IgD-negative memory B cell (primary cell): Measurements from ENCODE around the gene ZP1. TPM values are rescaled to one million over a fixed set of nuclear protein-coding genes. Genes with fewer than 3 reads are reported as not detected.

ENCODE experiments used
- H3K27ac Mint-ChIP-seq, 3 donors: one replicate each; pipeline ENCODE4 v1.8.0; 2020 to 2022; ENCODE audit warnings: mild to moderate bottlenecking in 3 of 3, mixed read lengths in 3 of 3, moderate library complexity in 1 of 3
- H3K27me3 Mint-ChIP-seq: one replicate; pipeline ENCODE4 v1.8.0; 2021; ENCODE audit warnings: mixed read lengths
- H3K36me3 Mint-ChIP-seq: one replicate; pipeline ENCODE4 v1.8.0; 2020; ENCODE audit warnings: mild to moderate bottlenecking, mixed read lengths
- H3K4me1 Mint-ChIP-seq, 3 donors: one replicate each; pipeline ENCODE4 v1.8.0; 2020 to 2022; ENCODE audit warnings: mixed read lengths in 3 of 3, mild to moderate bottlenecking in 1 of 3
- H3K4me3 Mint-ChIP-seq, 4 donors: one replicate each; pipeline ENCODE4 v1.8.0; 2020 to 2022; ENCODE audit warnings: mild to moderate bottlenecking in 4 of 4, mixed read lengths in 4 of 4, moderate library complexity in 3 of 4
- H3K9me3 Mint-ChIP-seq, 3 donors: one replicate each; pipeline ENCODE4 v1.8.0; 2020 to 2021; ENCODE audit warnings: mixed read lengths in 3 of 3, mild to moderate bottlenecking in 1 of 3
- polyA plus RNA-seq: library from polyadenylated mRNA; unstranded; fragments of 300-500 nt; fragmentation: Illumina TruSeq; gene quantifications from one replicate; pipeline ENCODE4 v1.2.3, GENCODE V29; 2021

Gene ZP1
- polyA plus RNA-seq, 1 donor from 2014 or later = not detected

- no peaks in the 10 kb centered on the region for H3K9me3 Mint-ChIP-seq
- peaks cover 5% of the 10 kb centered on the region for H3K36me3 Mint-ChIP-seq
- peak overlapping the region; percentile 96 to 100 (median 99) for H3K4me3 Mint-ChIP-seq
- H3K27ac Mint-ChIP-seq = peak overlapping the region; percentile 91 to 95 (median 94)
- peaks cover 2% of the 10 kb centered on the region for H3K27me3 Mint-ChIP-seq
- peaks cover 36 to 64% (median 42%) of the 10 kb centered on the region in 3 donors for H3K4me1 Mint-ChIP-seq
Observed at GRCh38 chr11:60914633-60915247, 47.4 kb downstream of the ZP1 start.

- peak overlapping the region; percentile 91 to 95 (median 94) for H3K27ac Mint-ChIP-seq
- H3K4me1 Mint-ChIP-seq = peaks cover 33 to 62% (median 36%) of the 10 kb centered on the region in 3 donors
- peak overlapping the region; percentile 96 to 100 (median 99) for H3K4me3 Mint-ChIP-seq
- peaks cover 7% of the 10 kb centered on the region for H3K36me3 Mint-ChIP-seq
- H3K9me3 Mint-ChIP-seq = no peaks in the 10 kb centered on the region
- no peaks in the 10 kb centered on the region for H3K27me3 Mint-ChIP-seq
Observed at GRCh38 chr11:60915248-60915914, 48.0 kb downstream of the ZP1 start.

DNA sequence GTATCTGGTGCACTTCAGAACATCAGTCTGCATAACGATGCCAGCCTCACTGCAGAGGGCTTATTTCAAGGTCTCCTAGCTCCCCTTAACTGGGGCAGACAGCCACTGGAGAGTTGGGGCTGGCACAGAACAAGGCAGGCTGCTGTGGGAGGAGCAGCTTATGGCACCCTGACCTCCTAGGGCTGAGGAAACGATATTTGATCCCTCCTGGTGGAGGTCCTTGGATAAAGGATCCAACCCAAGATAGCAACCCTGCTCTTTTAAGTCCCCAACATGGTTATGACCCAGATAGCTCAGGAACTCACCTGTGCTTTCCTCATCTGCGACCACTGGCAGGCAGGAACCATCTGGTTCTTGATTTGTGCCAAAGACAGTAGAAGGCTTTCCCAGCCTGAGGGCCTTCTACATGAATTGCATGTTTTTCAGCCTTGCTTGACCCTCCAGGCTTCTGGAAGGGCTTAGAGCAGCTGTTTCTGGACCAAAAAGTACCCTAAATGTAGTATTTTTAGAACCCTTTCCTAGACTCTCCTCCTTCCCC lies 49.4 kb downstream of the ZP1 start:
- Mint-ChIP-seq H3K27ac (peak overlapping the region in 2 of 3 donors; percentile 9 to 26), H3K4me3 (peak overlapping the region in 3 of 4 donors; percentile 55 to 99 (median 96)), H3K36me3 (peaks cover 11% of the 10 kb centered on the region), H3K27me3 (no peaks in the 10 kb centered on the region), H3K9me3 (no peaks in the 10 kb centered on the region), H3K4me1 (peaks cover 26 to 53% (median 29%) of the 10 kb centered on the region in 3 donors)

GRCh38 chr11:60917267-60917666 lies 49.9 kb downstream of the ZP1 start:
- Mint-ChIP-seq H3K4me3 (peak overlapping the region in 1 of 4 donors; percentile 96), H3K9me3 (no peaks in the 10 kb centered on the region), H3K27ac (peak overlapping the region in 1 of 3 donors; percentile 9), H3K27me3 (peaks cover 2% of the 10 kb centered on the region), H3K4me1 (peaks cover 26 to 48% (median 29%) of the 10 kb centered on the region in 3 donors), H3K36me3 (peaks cover 13% of the 10 kb centered on the region)

- no peak overlapping the region for H3K4me3 Mint-ChIP-seq
- no peak overlapping the region for H3K27ac Mint-ChIP-seq
- H3K4me1 Mint-ChIP-seq = peaks cover 26 to 48% (median 31%) of the 10 kb centered on the region in 3 donors
- H3K9me3 Mint-ChIP-seq = no peaks in the 10 kb centered on the region
- peaks cover 5% of the 10 kb centered on the region for H3K27me3 Mint-ChIP-seq
- peaks cover 15% of the 10 kb centered on the region for H3K36me3 Mint-ChIP-seq
Observed at GRCh38 chr11:60918251-60918938, 51.1 kb downstream of the ZP1 start.

DNA sequence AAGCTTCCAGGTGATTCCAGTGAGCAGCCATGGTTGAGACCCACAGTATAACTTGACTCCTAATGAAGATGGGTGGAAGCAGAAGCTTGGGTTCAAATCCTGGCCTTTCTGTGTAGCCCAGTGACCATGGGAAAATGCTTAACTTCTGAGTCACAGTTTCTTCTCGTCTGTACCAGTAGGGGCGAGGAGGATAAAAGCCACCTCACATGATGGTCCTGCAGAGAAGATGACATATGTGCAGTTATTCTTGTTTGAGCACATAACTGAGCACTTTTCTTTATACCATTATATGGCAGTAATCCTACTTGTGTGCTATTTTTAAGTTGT lies 51.6 kb downstream of the ZP1 start:
- H3K36me3 Mint-ChIP-seq = peaks cover 15% of the 10 kb centered on the region
- H3K4me1 Mint-ChIP-seq = peaks cover 25 to 46% (median 29%) of the 10 kb centered on the region in 3 donors
- peak overlapping the region in 1 of 4 donors; percentile 46 for H3K4me3 Mint-ChIP-seq
- peak overlapping the region in 1 of 3 donors; percentile 34 for H3K27ac Mint-ChIP-seq
- H3K9me3 Mint-ChIP-seq = no peaks in the 10 kb centered on the region
- H3K27me3 Mint-ChIP-seq = peaks cover 7% of the 10 kb centered on the region

DNA sequence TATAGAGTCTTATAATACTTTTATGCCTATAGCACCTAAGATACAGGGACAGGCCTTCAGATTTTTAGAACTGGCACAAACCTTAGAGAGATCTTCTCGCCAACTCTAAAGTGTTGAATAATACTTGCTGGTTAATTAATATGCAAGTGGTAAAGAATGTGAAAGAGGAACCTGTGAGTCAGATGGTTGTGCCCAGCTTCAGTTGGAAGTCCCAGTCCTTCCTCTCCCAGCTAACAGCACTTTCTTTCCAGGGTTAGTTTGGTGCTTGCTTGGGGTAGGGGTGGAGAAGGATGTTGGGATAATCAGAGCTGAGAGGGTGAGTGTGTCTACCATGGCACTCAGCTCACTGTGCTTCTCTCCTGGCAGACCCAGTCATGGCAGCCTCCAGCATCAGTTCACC lies 52.0 kb downstream of the ZP1 start:
- Mint-ChIP-seq H3K4me3 (peak overlapping the region; percentile 21 to 79 (median 46)), H3K9me3 (no peaks in the 10 kb centered on the region), H3K4me1 (peaks cover 28 to 49% (median 28%) of the 10 kb centered on the region in 3 donors), H3K27me3 (peaks cover 10% of the 10 kb centered on the region), H3K36me3 (peaks cover 15% of the 10 kb centered on the region), H3K27ac (peak overlapping the region in 2 of 3 donors; percentile 34 to 88)

- Mint-ChIP-seq H3K27ac (no peak overlapping the region), H3K27me3 (peaks cover 10% of the 10 kb centered on the region), H3K9me3 (no peaks in the 10 kb centered on the region), H3K4me1 (peaks cover 26 to 47% (median 28%) of the 10 kb centered on the region in 3 donors), H3K4me3 (peak overlapping the region in 3 of 4 donors; percentile 46 to 79 (median 47)), H3K36me3 (peaks cover 15% of the 10 kb centered on the region)
Observed at GRCh38 chr11:60919956-60920355, 52.6 kb downstream of the ZP1 start.

DNA sequence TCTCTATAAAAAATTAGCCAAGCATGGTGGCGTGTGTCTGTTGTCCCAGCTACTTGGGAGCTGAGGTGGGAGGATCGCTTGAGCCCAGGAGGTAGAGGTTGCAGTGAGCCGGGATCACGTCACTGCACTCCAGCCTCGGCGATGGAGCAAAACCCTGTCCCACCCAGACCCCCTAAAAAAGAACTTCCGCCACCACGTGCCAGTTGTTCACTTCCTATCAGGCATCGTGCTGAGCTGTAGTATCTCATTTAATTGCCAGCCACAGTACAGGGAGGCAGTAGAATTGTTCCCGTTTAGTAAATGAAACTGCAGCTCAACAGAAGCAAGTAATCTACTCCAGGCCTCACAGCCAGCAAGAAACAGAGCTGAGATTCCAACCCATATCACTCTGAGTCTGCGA lies 53.9 kb downstream of the ZP1 start:
- Mint-ChIP-seq H3K36me3 (peaks cover 15% of the 10 kb centered on the region), H3K4me1 (peaks cover 24 to 45% (median 32%) of the 10 kb centered on the region in 3 donors), H3K27me3 (peaks cover 14% of the 10 kb centered on the region), H3K9me3 (no peaks in the 10 kb centered on the region), H3K27ac (no peak overlapping the region), H3K4me3 (peak overlapping the region in 2 of 4 donors; percentile 52 to 54)

DNA sequence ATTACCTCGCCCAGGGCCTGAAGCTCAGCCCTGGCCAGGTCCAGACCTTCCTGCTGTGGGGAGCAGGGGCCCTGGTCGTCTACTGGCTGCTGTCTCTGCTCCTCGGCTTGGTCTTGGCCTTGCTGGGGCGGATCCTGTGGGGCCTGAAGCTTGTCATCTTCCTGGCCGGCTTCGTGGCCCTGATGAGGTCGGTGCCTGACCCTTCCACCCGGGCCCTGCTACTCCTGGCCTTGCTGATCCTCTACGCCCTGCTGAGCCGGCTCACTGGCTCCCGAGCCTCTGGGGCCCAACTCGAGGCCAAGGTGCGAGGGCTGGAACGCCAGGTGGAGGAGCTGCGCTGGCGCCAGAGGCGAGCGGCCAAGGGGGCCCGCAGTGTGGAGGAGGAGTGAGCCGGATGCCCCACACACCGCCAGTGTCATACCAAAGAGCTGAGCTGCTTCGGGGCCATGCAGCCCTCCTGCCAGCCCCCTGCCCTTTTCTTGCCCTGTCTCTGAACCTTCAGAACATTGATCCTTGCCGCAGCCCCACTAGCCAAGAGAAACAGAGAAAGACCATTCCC lies 54.5 kb downstream of the ZP1 start:
- Mint-ChIP-seq H3K4me1 (peaks cover 21 to 39% (median 27%) of the 10 kb centered on the region in 3 donors), H3K36me3 (peaks cover 15% of the 10 kb centered on the region), H3K27ac (no peak overlapping the region), H3K9me3 (no peaks in the 10 kb centered on the region), H3K4me3 (no peak overlapping the region), H3K27me3 (peaks cover 14% of the 10 kb centered on the region)

GRCh38 chr11:60922906-60923305 lies 55.6 kb downstream of the ZP1 start:
- Mint-ChIP-seq H3K4me3 (peak overlapping the region in 1 of 4 donors; percentile 43), H3K36me3 (peaks cover 15% of the 10 kb centered on the region), H3K9me3 (no peaks in the 10 kb centered on the region), H3K4me1 (peaks cover 21 to 33% (median 24%) of the 10 kb centered on the region in 3 donors), H3K27me3 (peaks cover 14% of the 10 kb centered on the region), H3K27ac (no peak overlapping the region)

GRCh38 chr11:60923326-60923725 lies 56.0 kb downstream of the ZP1 start:
- peaks cover 14% of the 10 kb centered on the region for H3K27me3 Mint-ChIP-seq
- peak overlapping the region in 3 of 4 donors; percentile 38 to 47 (median 43) for H3K4me3 Mint-ChIP-seq
- H3K4me1 Mint-ChIP-seq = peaks cover 21 to 31% (median 24%) of the 10 kb centered on the region in 3 donors
- H3K27ac Mint-ChIP-seq = no peak overlapping the region
- H3K36me3 Mint-ChIP-seq = peaks cover 15% of the 10 kb centered on the region
- H3K9me3 Mint-ChIP-seq = no peaks in the 10 kb centered on the region

DNA sequence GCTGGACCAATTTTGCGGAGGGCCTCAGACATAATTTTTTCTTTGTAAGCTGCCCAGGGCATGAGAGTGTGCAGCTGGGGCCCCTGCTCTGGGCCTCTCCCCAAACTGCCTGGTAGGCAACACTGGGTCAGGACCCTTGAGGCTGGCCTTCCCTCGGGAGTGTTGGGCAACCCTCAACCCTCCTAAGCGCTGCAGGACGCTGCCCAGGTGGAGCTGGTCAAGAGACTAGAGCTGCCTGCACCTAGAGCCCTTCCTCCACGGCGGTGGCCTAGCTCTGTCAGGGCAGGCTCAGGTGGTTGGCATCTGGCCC lies 56.4 kb downstream of the ZP1 start:
- H3K36me3 Mint-ChIP-seq = peaks cover 15% of the 10 kb centered on the region
- H3K4me3 Mint-ChIP-seq = peak overlapping the region; percentile 43 to 84 (median 62)
- H3K9me3 Mint-ChIP-seq = no peaks in the 10 kb centered on the region
- peaks cover 21 to 31% (median 24%) of the 10 kb centered on the region in 3 donors for H3K4me1 Mint-ChIP-seq
- peaks cover 14% of the 10 kb centered on the region for H3K27me3 Mint-ChIP-seq
- H3K27ac Mint-ChIP-seq = no peak overlapping the region

- no peaks in the 10 kb centered on the region for H3K9me3 Mint-ChIP-seq
Observed at GRCh38 chr11:60924110-60924905, 57.0 kb downstream of the ZP1 start, which contains the start of gene TMEM132A. TSS of gene TMEM132A (plus strand) at chr11:60924460. CDS start at chr11:60924634, 174 bp downstream.

More at GRCh38 chr11:60924110-60924905, 57.0 kb downstream of the ZP1 start, which contains the start of gene TMEM132A:
- H3K27me3 Mint-ChIP-seq = peaks cover 14% of the 10 kb centered on the region
- H3K36me3 Mint-ChIP-seq = peaks cover 14% of the 10 kb centered on the region
- H3K4me1 Mint-ChIP-seq = peaks cover 17 to 25% (median 22%) of the 10 kb centered on the region in 3 donors
- peak within 1 kb of the TSS; percentile 50 to 86 (median 82) for H3K4me3 Mint-ChIP-seq
- peak within 1 kb of the TSS in 1 of 3 donors; percentile 72 for H3K27ac Mint-ChIP-seq
